IMR-90 (cell line): ENCODE data around the gene MCMBP. TPM values are rescaled to one million over a fixed set of nuclear protein-coding genes. Genes with fewer than 3 reads are reported as not detected.
A peak's percentile ranks its signal among the peaks of the same experiment; 100 is the strongest.

Experiments
- ATAC-seq: fragments of 200-7000 bp; cut with Tn5 transposase; 2 replicates; pipeline ENCODE4 v1.9.1; 2020; ENCODE audit warnings: low read depth, mild to moderate bottlenecking, moderate library complexity
- BruUV-seq: library from RNA; stranded (reverse); fragments of 400-500 nt; replicated peaks from 2 replicates; lab custom pipeline; 2021; lab: Mats Ljungman, UMichigan
- CTCF ChIA-PET: fragments of 300-600 bp; formaldehyde crosslinking; extraction: SDS; loops from one replicate; lab custom pipeline; 2021; ENCODE audit warnings: antibody characterized with exemption; lab: Yijun Ruan, JAX
- POLR2A ChIA-PET: fragments of 300-600 bp; sonication (Branson Sonifier 250); formaldehyde crosslinking; loops from one replicate; lab custom pipeline; 2022; ENCODE audit warnings: antibody characterized with exemption; ENCODE audit not compliant: unreplicated experiment; lab: Charles Lee
- DNase-seq: peaks from one replicate; pipeline ENCODE4 v3.0.0; 2013
- H2AFZ ChIP-seq: replicated peaks from 2 replicates; pipeline ENCODE3; 2013; ENCODE audit warnings: low read length, mild to moderate bottlenecking; ENCODE audit not compliant: poor library complexity
- H2AK5ac ChIP-seq: 2 replicates; pipeline ENCODE4 v1.6.1; 2013; ENCODE audit warnings: low read depth, low read length, inconsistent platforms
- H2AK9ac ChIP-seq: replicated peaks from 2 replicates; pipeline ENCODE3; 2013; ENCODE audit warnings: mild to moderate bottlenecking, low read depth, low read length, moderate library complexity; ENCODE audit not compliant: poor library complexity
- H2BK120ac ChIP-seq: 2 replicates; pipeline ENCODE4 v1.6.1; 2013; ENCODE audit warnings: low read depth, low read length, inconsistent platforms
- H2BK15ac ChIP-seq: 3 replicates; pipeline ENCODE4 v1.6.1; 2013; ENCODE audit warnings: low read depth, low read length, inconsistent platforms
- H2BK20ac ChIP-seq: 2 replicates; pipeline ENCODE4 v1.6.1; 2013; ENCODE audit warnings: low read depth, mild to moderate bottlenecking, inconsistent platforms, low read length, moderate library complexity
- H2BK5ac ChIP-seq: 2 replicates; pipeline ENCODE4 v1.6.1; 2013; ENCODE audit warnings: mild to moderate bottlenecking, low read depth, low read length, inconsistent platforms; ENCODE audit not compliant: poor library complexity, severe bottlenecking
- H3K14ac ChIP-seq: replicated peaks from 2 replicates; pipeline ENCODE4 v1.6.1; 2013; ENCODE audit warnings: low read depth, low read length, inconsistent platforms
- H3K18ac ChIP-seq: 2 replicates; pipeline ENCODE4 v1.6.1; 2013; ENCODE audit warnings: low read depth, low read length, control low read depth
- H3K23ac ChIP-seq: 2 replicates; pipeline ENCODE4 v1.6.1; 2013; ENCODE audit warnings: low read depth, low read length, inconsistent platforms
- H3K27ac ChIP-seq: 2 replicates; pipeline ENCODE4 v1.5.1; 2013; ENCODE audit warnings: mild to moderate bottlenecking, control low read depth, low read length; ENCODE audit not compliant: insufficient read depth
- H3K27me3 ChIP-seq: 2 replicates; pipeline ENCODE4 v1.6.1; 2013; ENCODE audit warnings: low read length; ENCODE audit not compliant: control insufficient read depth, insufficient read depth
- H3K36me3 ChIP-seq: 2 replicates; pipeline ENCODE4 v1.6.1; 2013; ENCODE audit warnings: low read length, mixed read lengths; ENCODE audit not compliant: control insufficient read depth, insufficient read depth
- H3K4ac ChIP-seq: 2 replicates; pipeline ENCODE4 v1.6.1; 2013; ENCODE audit warnings: low read depth, low read length, inconsistent platforms
- H3K4me1 ChIP-seq: 2 replicates; pipeline ENCODE4 v1.6.1; 2013; ENCODE audit warnings: low read length, mixed read lengths; ENCODE audit not compliant: control insufficient read depth, insufficient read depth
- H3K4me2 ChIP-seq: 2 replicates; pipeline ENCODE4 v1.6.1; 2013; ENCODE audit warnings: low read depth, mild to moderate bottlenecking, control low read depth, low read length, moderate library complexity
- H3K4me3 ChIP-seq: 2 replicates; pipeline ENCODE4 v1.5.1; 2013; ENCODE audit warnings: low read depth, mild to moderate bottlenecking, control low read depth, low read length, moderate library complexity; ENCODE audit not compliant: insufficient read depth
- H3K56ac ChIP-seq: 2 replicates; pipeline ENCODE4 v1.6.1; 2013; ENCODE audit warnings: low read length, inconsistent platforms; ENCODE audit not compliant: insufficient read depth; ENCODE audit errors: extremely low read depth
- H3K79me1 ChIP-seq, 2 experiments: 2 replicates each; pipeline ENCODE4 v1.6.1; 2013; ENCODE audit warnings: low read length in 2 of 2, inconsistent platforms in 1 of 2, low read depth in 1 of 2
- H3K9ac ChIP-seq: 2 replicates; pipeline ENCODE4 v1.6.1; 2013; ENCODE audit warnings: low read depth, low read length, control low read depth
- H3K9me1 ChIP-seq: 2 replicates; pipeline ENCODE4 v1.6.1; 2013; ENCODE audit warnings: low read length, inconsistent platforms; ENCODE audit not compliant: insufficient read depth
- H3K9me3 ChIP-seq: 2 replicates; pipeline ENCODE4 v1.6.1; 2013; ENCODE audit warnings: low read length; ENCODE audit not compliant: control insufficient read depth, insufficient read depth
- H4K20me1 ChIP-seq: 2 replicates; pipeline ENCODE4 v1.6.1; 2013; ENCODE audit warnings: low read length, inconsistent platforms; ENCODE audit not compliant: insufficient read depth
- H4K5ac ChIP-seq: 2 replicates; pipeline ENCODE4 v1.6.1; 2013; ENCODE audit warnings: mild to moderate bottlenecking, low read depth, low read length, control low read depth
- H4K8ac ChIP-seq, 2 experiments: 2 replicates each; pipeline ENCODE4 v1.6.1; 2013; ENCODE audit warnings: low read depth in 2 of 2, low read length in 2 of 2, control low read depth in 1 of 2, inconsistent platforms in 1 of 2
- H4K91ac ChIP-seq: 2 replicates; pipeline ENCODE4 v1.6.1; 2013; ENCODE audit warnings: low read depth, low read length, inconsistent platforms; ENCODE audit not compliant: insufficient read depth
- BHLHE40 ChIP-seq: fragments of 150-350 bp; IDR thresholded peaks from 2 replicates; pipeline ENCODE4 v1.6.1; 2016; ENCODE audit warnings: mild to moderate bottlenecking, low read depth, low read length
- CEBPB ChIP-seq: IDR thresholded peaks from 2 replicates; pipeline ENCODE4 v1.6.1; 2012; ENCODE audit warnings: low read depth, low read length, improper control_type of control experiment
- CHD1 ChIP-seq: IDR thresholded peaks from 2 replicates; pipeline ENCODE4 v1.6.1; 2012; ENCODE audit warnings: low read depth, low read length, improper control_type of control experiment
- CTCF ChIP-seq: conservative IDR thresholded peaks from 2 replicates; pipeline ENCODE4 v1.5.1; 2012; ENCODE audit warnings: mild to moderate bottlenecking, low read depth, low read length, improper control_type of control experiment
- FOS ChIP-seq: fragments of 150-350 bp; IDR thresholded peaks from 2 replicates; pipeline ENCODE4 v1.6.1; 2016; ENCODE audit warnings: low read depth, low read length
- MAFK ChIP-seq: IDR thresholded peaks from 2 replicates; pipeline ENCODE4 v1.6.1; 2012; ENCODE audit warnings: low read depth, low read length, improper control_type of control experiment
- MXI1 ChIP-seq: IDR thresholded peaks from 2 replicates; pipeline ENCODE4 v1.6.1; 2012; ENCODE audit warnings: low read depth, mild to moderate bottlenecking, low read length, moderate library complexity, borderline replicate concordance
- NFE2L2 ChIP-seq: fragments of 150-350 bp; IDR thresholded peaks from 2 replicates; pipeline ENCODE4 v1.6.1; 2016; ENCODE audit warnings: low read depth, mild to moderate bottlenecking, low read length
- POLR2A ChIP-seq: IDR thresholded peaks from 2 replicates; pipeline ENCODE4 v1.6.1; 2012; ENCODE audit warnings: mild to moderate bottlenecking, low read depth, low read length
- RAD21 ChIP-seq: IDR thresholded peaks from 2 replicates; pipeline ENCODE4 v1.6.1; 2012; ENCODE audit warnings: low read length, improper control_type of control experiment
- RCOR1 ChIP-seq: IDR thresholded peaks from 2 replicates; pipeline ENCODE4 v1.6.1; 2012; ENCODE audit warnings: mild to moderate bottlenecking, low read length, improper control_type of control experiment; ENCODE audit not compliant: insufficient replicate concordance
- RFX5 ChIP-seq: IDR thresholded peaks from 2 replicates; pipeline ENCODE4 v1.8.0; 2012; ENCODE audit warnings: low read depth, mild to moderate bottlenecking, low read length, moderate library complexity
- SMC3 ChIP-seq: fragments of 150-350 bp; IDR thresholded peaks from 2 replicates; pipeline ENCODE4 v1.6.1; 2016; ENCODE audit warnings: low read depth, mild to moderate bottlenecking, antibody characterized with exemption, low read length, moderate library complexity
- WGBS, 2 experiments: methylation state at CpG; one replicate each; pipeline versions ENCODE4 v1.1.5 to v1.1.7; 2013; ENCODE audit warnings: missing lambda C conversion rate in 2 of 2; ENCODE audit not compliant: insufficient read length in 1 of 2; ENCODE audit errors: extremely low coverage in 2 of 2; 5-methylcytosine and 5-hydroxymethylcytosine counted together
- dilution Hi-C: fragments of 300-500 bp; cut with HindIII; formaldehyde crosslinking; loops from one replicate; pipeline ENCODE4 v1.14.3; 2018; ENCODE audit warnings: low sequenced_read_pairs; ENCODE audit not compliant: unreplicated experiment
- in situ Hi-C: fragments of 300-500 bp; cut with MboI; formaldehyde crosslinking; loops from 3 replicates; pipeline ENCODE4 v1.14.3; 2019; ENCODE audit warnings: low sequenced_read_pairs, inconsistent platforms, mixed read lengths
- intact Hi-C: fragments of 100-400 bp; cut with micrococcal nuclease; formaldehyde crosslinking; loops from 2 replicates; pipeline ENCODE4 v1.10.0; 2022
- polyA plus RNA-seq, 3 experiments: library from polyadenylated mRNA; depleted of rRNA; stranded (reverse); fragments of >200 nt; gene quantifications; 2 replicates each; pipeline ENCODE4 v1.2.3, GENCODE V29; 2012; ENCODE audit warnings: low replicate concordance in 1 of 3
- total RNA-seq: library from RNA; depleted of rRNA; stranded (reverse); fragments of >200 nt; gene quantifications from 2 replicates; pipeline ENCODE4 v1.2.3, GENCODE V29; 2012
- TF ChIP-seq, protein P1 (sequence below): fragments of 150-350 bp; IDR thresholded peaks from 2 replicates; pipeline ENCODE4 v1.6.1; 2017; ENCODE audit warnings: mild to moderate bottlenecking, antibody characterized with exemption, low read length, low read depth
- TF ChIP-seq, protein P2 (sequence below): fragments of 150-350 bp; IDR thresholded peaks from 2 replicates; pipeline ENCODE4 v1.6.1; 2016; ENCODE audit warnings: low read depth, mild to moderate bottlenecking, low read length, moderate library complexity, borderline replicate concordance

Gene MCMBP
- total and polyA plus RNA-seq, 2 of the 4 experiments (the other 2 are of a cell fraction) = 39.0 to 59.9 TPM

- peak overlapping the region; percentile 78; the same call in 1 of the 2 replicates for H3K18ac ChIP-seq
- ChIA-PET POLR2A (no interaction called here), CTCF (interaction anchor here (0.5 to 1.3 kb wide), 2 partner anchors 100 to 105 kb away, joined by 4 read pairs; no protein-coding TSS in a partner anchor)
- no peak overlapping the region for H3K9ac ChIP-seq
- in situ Hi-C loops = loop anchor here (5.0 to 25.0 kb wide), 2 partner anchors 98 to 663 kb away; partner anchors contain the start of gene PRDX3
- no peaks in the 10 kb centered on the region for H3K9me3 ChIP-seq
- intact Hi-C loops = loop anchor here (2.0 kb wide), 1 partner anchor 21 kb away; no protein-coding TSS in a partner anchor
- H3K4ac ChIP-seq = peak overlapping the region; percentile 80
- H3K23ac ChIP-seq = peak overlapping the region; percentile 48
- H3K4me2 ChIP-seq = no peak overlapping the region; the same call in 1 of the 2 replicates
- peak overlapping the region; percentile 90 for H4K91ac ChIP-seq
- H3K9me1 ChIP-seq = peaks cover 7% of the 10 kb centered on the region; the same call in 1 of the 2 replicates
- H2BK5ac ChIP-seq = peak overlapping the region; percentile 93
- no peak overlapping the region for H3K4me3 ChIP-seq
- H2AK9ac ChIP-seq = no peak overlapping the region
- DNase-seq (no peak), ATAC-seq (no peak; the same call in 1 of the 2 replicates)
- H2BK120ac ChIP-seq = peak overlapping the region; percentile 92
- peaks cover 29% of the 10 kb centered on the region for H3K36me3 ChIP-seq
- H3K4me1 ChIP-seq = peaks cover 10% of the 10 kb centered on the region
- H2BK20ac ChIP-seq = peak overlapping the region; percentile 89
- peak overlapping the region; percentile 84; the same call in 1 of the 3 replicates for H2BK15ac ChIP-seq
- peaks cover 43 to 44% of the 10 kb centered on the region in 2 experiments for H3K79me1 ChIP-seq
- H4K8ac ChIP-seq = peak overlapping the region; percentile 38 to 66; a peak in 3 of 4 replicates
- H4K5ac ChIP-seq = peak overlapping the region; percentile 30; the same call in 1 of the 2 replicates
- peak overlapping the region; percentile 68; the same call in 1 of the 2 replicates for H3K14ac ChIP-seq
- dilution Hi-C loops = no loop called here
- no peaks in the 10 kb centered on the region for H3K27me3 ChIP-seq
- BruUV-seq = no TSS peak
- WGBS, 2 experiments = 100% methylated on average over 1 of the region's 3 CpGs; no CpG with 5 or more reads in 1 of the 2 experiments
- peak overlapping the region; percentile 49; the same call in 1 of the 2 replicates for H3K27ac ChIP-seq
- no peaks in the 10 kb centered on the region for H4K20me1 ChIP-seq
- peak overlapping the region; percentile 73; the same call in 1 of the 2 replicates for H2AK5ac ChIP-seq
- no peak overlapping the region for H2AFZ ChIP-seq
- 0 out of 2 replicates have a peak overlapping the region, but pooled peaks have one; percentile 26 for H3K56ac ChIP-seq
- TF ChIP-seq NFE2L2 = no peak
- no peak for TF ChIP-seq CTCF
- TF ChIP-seq, protein P1, sequence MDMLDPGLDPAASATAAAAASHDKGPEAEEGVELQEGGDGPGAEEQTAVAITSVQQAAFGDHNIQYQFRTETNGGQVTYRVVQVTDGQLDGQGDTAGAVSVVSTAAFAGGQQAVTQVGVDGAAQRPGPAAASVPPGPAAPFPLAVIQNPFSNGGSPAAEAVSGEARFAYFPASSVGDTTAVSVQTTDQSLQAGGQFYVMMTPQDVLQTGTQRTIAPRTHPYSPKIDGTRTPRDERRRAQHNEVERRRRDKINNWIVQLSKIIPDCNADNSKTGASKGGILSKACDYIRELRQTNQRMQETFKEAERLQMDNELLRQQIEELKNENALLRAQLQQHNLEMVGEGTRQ = no peak
- TF ChIP-seq RAD21 = no peak
- TF ChIP-seq CEBPB = no peak
- no peak for TF ChIP-seq RFX5
- no peak for TF ChIP-seq CHD1
- TF ChIP-seq SMC3 = no peak
- no peak for TF ChIP-seq MXI1
- no peak for TF ChIP-seq RCOR1
- TF ChIP-seq MAFK = no peak
- TF ChIP-seq BHLHE40 = no peak
- TF ChIP-seq FOS = no peak
- TF ChIP-seq POLR2A = no peak
- TF ChIP-seq, protein P2, sequence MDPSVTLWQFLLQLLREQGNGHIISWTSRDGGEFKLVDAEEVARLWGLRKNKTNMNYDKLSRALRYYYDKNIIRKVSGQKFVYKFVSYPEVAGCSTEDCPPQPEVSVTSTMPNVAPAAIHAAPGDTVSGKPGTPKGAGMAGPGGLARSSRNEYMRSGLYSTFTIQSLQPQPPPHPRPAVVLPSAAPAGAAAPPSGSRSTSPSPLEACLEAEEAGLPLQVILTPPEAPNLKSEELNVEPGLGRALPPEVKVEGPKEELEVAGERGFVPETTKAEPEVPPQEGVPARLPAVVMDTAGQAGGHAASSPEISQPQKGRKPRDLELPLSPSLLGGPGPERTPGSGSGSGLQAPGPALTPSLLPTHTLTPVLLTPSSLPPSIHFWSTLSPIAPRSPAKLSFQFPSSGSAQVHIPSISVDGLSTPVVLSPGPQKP = no peak
Observed at GRCh38 chr10:119849944-119850343, 22.7 kb downstream of the MCMBP start.
